HepG2 (cell line): ENCODE measurements around the gene TLL2. TPM values are rescaled to one million over a fixed set of nuclear protein-coding genes. Genes with fewer than 3 reads are reported as not detected.

Experiments
- ATAC-seq: fragments of 200-7000 bp; cut with Tn5 transposase; 3 replicates; pipeline ENCODE4 v1.9.1; 2020; ENCODE audit warnings: mild to moderate bottlenecking, moderate library complexity
- BruUV-seq: library from RNA; stranded (reverse); fragments of 400-500 nt; replicated peaks from 2 replicates; lab custom pipeline; 2021; lab: Mats Ljungman, UMichigan
- CTCF ChIA-PET: fragments of 300-600 bp; formaldehyde crosslinking; extraction: SDS; loops from one replicate; lab custom pipeline; 2021; ENCODE audit warnings: low total read pairs, inconsistent platforms, low intra/inter-chr PET ratio; lab: Yijun Ruan, JAX
- POLR2A ChIA-PET: fragments of 350-600 bp; sonication (Branson Sonifier 250); formaldehyde crosslinking; loops from one replicate; lab custom pipeline; 2020; ENCODE audit warnings: antibody characterized with exemption, inconsistent platforms; lab: Yijun Ruan, JAX
- DNase-seq: peaks from one replicate; pipeline ENCODE4 v3.0.0-alpha.2; 2015; ENCODE audit warnings: low spot score
- FAIRE-seq: peaks from 3 replicates; lab custom pipeline; 2011; peaks lifted over from hg19 to GRCh38; lab: Jason Lieb, UNC
- H2AFZ ChIP-seq: one replicate; pipeline ENCODE4 v1.6.1; 2011; ENCODE audit warnings: low read length, inconsistent platforms
- H3K27ac ChIP-seq: fragments of 300-600 bp; 3 replicates; pipeline ENCODE4 v1.8.0; 2011; ENCODE audit warnings: mixed run types, mild to moderate bottlenecking, mixed read lengths, low read length, inconsistent platforms; ENCODE audit not compliant: insufficient read depth; ENCODE audit errors: extremely low read length
- H3K27me3 ChIP-seq, 2 experiments: fragments of 200-600 bp in 1 of 2; 2 replicates in 1 of 2; 3 replicates in 1 of 2; pipeline versions ENCODE4 v1.6.0 to v1.8.0; 2011; ENCODE audit warnings: low read length in 2 of 2, mild to moderate bottlenecking in 2 of 2, moderate library complexity in 2 of 2, inconsistent platforms in 1 of 2; ENCODE audit not compliant: insufficient read depth in 2 of 2, control insufficient read depth in 1 of 2
- H3K36me3 ChIP-seq, 2 experiments: fragments of 200-600 bp in 1 of 2; replicated peaks in 1 of 2; 2 replicates in 1 of 2; 3 replicates in 1 of 2; pipeline versions ENCODE4 v1.5.1 to v1.8.0; 2011; ENCODE audit warnings: low read length in 2 of 2, inconsistent platforms in 1 of 2; ENCODE audit not compliant: insufficient read depth in 2 of 2, control insufficient read depth in 1 of 2
- H3K4me1 ChIP-seq: 2 replicates; pipeline ENCODE4 v1.5.1; 2012; ENCODE audit warnings: low read length, inconsistent platforms; ENCODE audit not compliant: insufficient read depth
- H3K4me2 ChIP-seq: 2 replicates; pipeline ENCODE4 v1.6.0; 2011; ENCODE audit warnings: low read depth, low read length, inconsistent platforms
- H3K4me3 ChIP-seq, 3 experiments: fragments of 200-600 bp in 1 of 3; sonication (generic), shearing (Covaris generic) in 1 of 3; replicated peaks in 1 of 3; 2 replicates each; pipeline ENCODE4 v1.5.1; 2011 to 2016; ENCODE audit warnings: low read length in 3 of 3, inconsistent platforms in 2 of 3, low read depth in 2 of 3, mild to moderate bottlenecking in 2 of 3, control low read depth in 1 of 3, mixed read lengths in 1 of 3; ENCODE audit not compliant: insufficient read depth in 1 of 3
- H3K79me2 ChIP-seq: one replicate; pipeline ENCODE4 v1.6.1; 2011; ENCODE audit warnings: low read length, inconsistent platforms; ENCODE audit not compliant: insufficient read depth
- H3K9ac ChIP-seq: 2 replicates; pipeline ENCODE4 v1.6.0; 2011; ENCODE audit warnings: mild to moderate bottlenecking, low read depth, low read length, inconsistent platforms; ENCODE audit not compliant: insufficient read depth
- H3K9me3 ChIP-seq: 2 replicates; pipeline ENCODE4 v1.5.1; 2012; ENCODE audit warnings: mild to moderate bottlenecking, low read length
- H4K20me1 ChIP-seq: 2 replicates; pipeline ENCODE4 v1.6.0; 2011; ENCODE audit warnings: inconsistent platforms, mild to moderate bottlenecking, low read length, moderate library complexity; ENCODE audit not compliant: insufficient read depth
- ARID4A ChIP-seq: sonication (generic); formaldehyde crosslinking; IDR thresholded peaks from 2 replicates; pipeline ENCODE4 v1.5.0; 2020; ENCODE audit warnings: mild to moderate bottlenecking, missing genetic modification reagents, borderline replicate concordance
- ATF1 ChIP-seq: IDR thresholded peaks from 2 replicates; pipeline ENCODE4 v1.6.1; 2016; ENCODE audit warnings: mild to moderate bottlenecking, control low read depth
- CREBL2 ChIP-seq: sonication (generic); formaldehyde crosslinking; IDR thresholded peaks from 2 replicates; pipeline ENCODE4 v1.8.1; 2023; ENCODE audit warnings: missing genetic modification reagents, mild to moderate bottlenecking, borderline replicate concordance
- EEA1 ChIP-seq: sonication (generic); formaldehyde crosslinking; IDR thresholded peaks from 2 replicates; pipeline ENCODE4 v1.5.1; 2020; ENCODE audit warnings: mild to moderate bottlenecking, missing genetic modification reagents, borderline replicate concordance
- ETV5 ChIP-seq: IDR thresholded peaks from 2 replicates; pipeline ENCODE4 v1.6.1; 2018; ENCODE audit warnings: missing biosample characterization, missing genetic modification reagents, inconsistent platforms, borderline replicate concordance
- ISX ChIP-seq: sonication (generic); formaldehyde crosslinking; conservative IDR thresholded peaks from 2 replicates; pipeline ENCODE4 v1.5.0; 2020; ENCODE audit warnings: missing genetic modification reagents
- MAZ ChIP-seq, 2 experiments: sonication (generic) in 1 of 2; formaldehyde crosslinking in 1 of 2; IDR thresholded peaks; 2 replicates each; pipeline versions ENCODE4 v1.5.0 to v1.6.1; 2012 to 2020; ENCODE audit warnings: low read depth in 2 of 2, mild to moderate bottlenecking in 2 of 2, borderline replicate concordance in 1 of 2, improper control_type of control experiment in 1 of 2, low read length in 1 of 2, missing genetic modification reagents in 1 of 2, moderate library complexity in 1 of 2
- MBNL3 ChIP-seq: fragments of 250-450 bp; sonication (Bioruptor Pico); conservative IDR thresholded peaks from 2 replicates; pipeline ENCODE4 v1.8.0; 2022; ENCODE audit warnings: mild to moderate bottlenecking, inconsistent platforms
- NR1H2 ChIP-seq: sonication (generic); formaldehyde crosslinking; IDR thresholded peaks from 2 replicates; pipeline ENCODE4 v1.8.1; 2022; ENCODE audit warnings: low read depth, missing genetic modification reagents, borderline replicate concordance
- SNAI1 ChIP-seq: sonication (generic); formaldehyde crosslinking; IDR thresholded peaks from 2 replicates; pipeline ENCODE4 v1.5.0; 2020; ENCODE audit warnings: mild to moderate bottlenecking, missing genetic modification reagents, borderline replicate concordance
- STAG1 ChIP-seq: sonication (generic); formaldehyde crosslinking; IDR thresholded peaks from 2 replicates; pipeline ENCODE4 v1.4.0; 2020; ENCODE audit warnings: missing genetic modification reagents
- ZNF136 ChIP-seq: sonication (generic); formaldehyde crosslinking; IDR thresholded peaks from 2 replicates; pipeline ENCODE4 v1.8.1; 2022; ENCODE audit warnings: low read depth, mild to moderate bottlenecking, moderate library complexity, missing genetic modification reagents
- ZNF326 ChIP-seq: sonication (generic); formaldehyde crosslinking; IDR thresholded peaks from 2 replicates; pipeline ENCODE4 v1.4.0; 2020; ENCODE audit warnings: missing genetic modification reagents, borderline replicate concordance
- ZNF441 ChIP-seq: sonication (generic); formaldehyde crosslinking; IDR thresholded peaks from 2 replicates; pipeline ENCODE4 v1.7.0; 2021; ENCODE audit warnings: missing genetic modification reagents, borderline replicate concordance
- ZNF496 ChIP-seq: sonication (generic); formaldehyde crosslinking; IDR thresholded peaks from 2 replicates; pipeline ENCODE4 v1.8.1; 2023; ENCODE audit warnings: mild to moderate bottlenecking, moderate library complexity, missing genetic modification reagents; ENCODE audit not compliant: insufficient replicate concordance
- ZNF790 ChIP-seq: sonication (generic); formaldehyde crosslinking; IDR thresholded peaks from 2 replicates; pipeline ENCODE4 v1.8.0; 2022; ENCODE audit warnings: missing genetic modification reagents, mild to moderate bottlenecking, borderline replicate concordance
- in situ Hi-C: cut with HindIII; loops from 2 replicates; pipeline ENCODE4 v1.10.0; 2017; ENCODE audit warnings: low pct_unique_long_range_greater_than_20kb; ENCODE audit not compliant: extremely low pct_ligation_motif_present
- intact Hi-C: fragments of 100-400 bp; cut with micrococcal nuclease; formaldehyde crosslinking; loops from one replicate; pipeline ENCODE4 v1.10.0; 2022; ENCODE audit not compliant: unreplicated experiment
- polyA plus RNA-seq, 8 experiments: library from polyadenylated mRNA; depleted of rRNA in 3 of 8; stranded (reverse) in 7 of 8; unstranded in 1 of 8; fragments of >200 nt; fragmentation: Illumina TruSeq in 4 of 8; extraction: Trizol in 4 of 8; gene quantifications; 2 replicates each; pipeline versions ENCODE4 v1.2.1 to v1.2.3, GENCODE V29; 2011 to 2016; ENCODE audit warnings: low read depth in 4 of 8, missing spikeins in 1 of 8, mixed read lengths in 1 of 8; ENCODE audit not compliant: insufficient read depth in 1 of 8
- total RNA-seq, 5 experiments: library from RNA; depleted of rRNA; stranded (reverse); fragments of >200 nt; fragmentation: Illumina TruSeq; extraction: Trizol; gene quantifications; 2 replicates each; pipeline ENCODE4 v1.2.3, GENCODE V29; 2016; ENCODE audit warnings: low read depth in 1 of 5
- TF ChIP-seq, protein P1 (sequence below): sonication (generic); formaldehyde crosslinking; IDR thresholded peaks from 2 replicates; pipeline ENCODE4 v1.4.0; 2020; ENCODE audit warnings: missing genetic modification reagents, borderline replicate concordance

TLL2 gene
- total and polyA plus RNA-seq, 2 of the 13 experiments (the other 11 are each of a cell fraction or from before 2014, with no cell fraction given): 0.09 TPM; not detected in 1

DNA sequence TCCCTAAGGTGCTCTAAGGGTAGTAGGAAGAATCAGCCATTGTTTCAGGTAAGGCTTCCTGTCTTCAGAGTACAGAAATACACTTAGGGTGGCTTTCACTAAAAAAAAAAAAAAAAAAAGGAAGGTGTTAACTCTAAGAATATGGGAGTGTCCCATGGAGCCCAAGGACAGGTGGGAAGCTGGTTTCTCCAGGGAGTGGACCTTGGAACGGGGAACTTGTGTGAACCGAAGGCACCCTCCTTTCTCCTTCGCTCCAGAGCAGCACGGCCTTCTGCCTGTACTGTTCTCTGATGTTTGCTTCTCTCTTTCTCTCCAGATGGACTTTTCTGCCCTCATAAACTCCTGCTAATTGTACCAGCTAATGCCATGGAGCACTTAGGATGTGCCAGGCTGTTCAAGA is 161.1 kb downstream of the TLL2 start (continued):
- TF ChIP-seq EEA1 (CRISPR knock-in tag) (no peak), ZNF326 (CRISPR knock-in tag) (no peak), MBNL3 (CRISPR knock-in tag) (no peak), ISX (CRISPR knock-in tag) (no peak)

GRCh38 chr10:96352027-96352426 is 161.7 kb downstream of the TLL2 start:
- BruUV-seq: no TSS peak
- TF ChIP-seq ZNF441 (no peak), ZNF136 (CRISPR knock-in tag) (no peak), ATF1 (CRISPR knock-in tag) (no peak), MAZ (IDR thresholded peaks at IDR 0.05; ENCODE audit: borderline replicate concordance, low read depth, low read length) (no peak), MAZ (CRISPR knock-in tag; IDR thresholded peaks at IDR 0.05; ENCODE audit: low read depth) (no peak), CREBL2 (no peak), ARID4A (no peak), ZNF496 (CRISPR knock-in tag) (no peak), SNAI1 (no peak), ETV5 (no peak), ZNF790 (CRISPR knock-in tag) (no peak), STAG1 (CRISPR knock-in tag) (no peak), NR1H2 (no peak)
- TF ChIP-seq, protein P1, sequence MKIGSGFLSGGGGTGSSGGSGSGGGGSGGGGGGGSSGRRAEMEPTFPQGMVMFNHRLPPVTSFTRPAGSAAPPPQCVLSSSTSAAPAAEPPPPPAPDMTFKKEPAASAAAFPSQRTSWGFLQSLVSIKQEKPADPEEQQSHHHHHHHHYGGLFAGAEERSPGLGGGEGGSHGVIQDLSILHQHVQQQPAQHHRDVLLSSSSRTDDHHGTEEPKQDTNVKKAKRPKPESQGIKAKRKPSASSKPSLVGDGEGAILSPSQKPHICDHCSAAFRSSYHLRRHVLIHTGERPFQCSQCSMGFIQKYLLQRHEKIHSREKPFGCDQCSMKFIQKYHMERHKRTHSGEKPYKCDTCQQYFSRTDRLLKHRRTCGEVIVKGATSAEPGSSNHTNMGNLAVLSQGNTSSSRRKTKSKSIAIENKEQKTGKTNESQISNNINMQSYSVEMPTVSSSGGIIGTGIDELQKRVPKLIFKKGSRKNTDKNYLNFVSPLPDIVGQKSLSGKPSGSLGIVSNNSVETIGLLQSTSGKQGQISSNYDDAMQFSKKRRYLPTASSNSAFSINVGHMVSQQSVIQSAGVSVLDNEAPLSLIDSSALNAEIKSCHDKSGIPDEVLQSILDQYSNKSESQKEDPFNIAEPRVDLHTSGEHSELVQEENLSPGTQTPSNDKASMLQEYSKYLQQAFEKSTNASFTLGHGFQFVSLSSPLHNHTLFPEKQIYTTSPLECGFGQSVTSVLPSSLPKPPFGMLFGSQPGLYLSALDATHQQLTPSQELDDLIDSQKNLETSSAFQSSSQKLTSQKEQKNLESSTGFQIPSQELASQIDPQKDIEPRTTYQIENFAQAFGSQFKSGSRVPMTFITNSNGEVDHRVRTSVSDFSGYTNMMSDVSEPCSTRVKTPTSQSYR: no peak

More at GRCh38 chr10:96352027-96352426, 161.7 kb downstream of the TLL2 start:
- H3K4me3 ChIP-seq: no peak overlapping the region
- FAIRE-seq (no peak), ATAC-seq (no peak), DNase-seq (no peak)
- H3K9me3 ChIP-seq: no peaks in the 10 kb centered on the region
- ChIA-PET CTCF (no interaction called here), POLR2A (no interaction called here)
- H3K27me3 ChIP-seq: peaks cover 0 to 7% of the 10 kb centered on the region in 2 experiments; a peak in 1 of 5 replicates
- H3K27ac ChIP-seq: no peak overlapping the region
- no peak overlapping the region for H2AFZ ChIP-seq
- H3K4me1 ChIP-seq: no peaks in the 10 kb centered on the region
- intact Hi-C loops (no loop called here), in situ Hi-C loops (no loop called here)
- H3K36me3 ChIP-seq: no peaks in the 10 kb centered on the region
- no peak overlapping the region for H3K9ac ChIP-seq
- H3K79me2 ChIP-seq: no peaks in the 10 kb centered on the region
- H4K20me1 ChIP-seq: no peaks in the 10 kb centered on the region
- no peak overlapping the region for H3K4me2 ChIP-seq
